GM19463 (cell line): ENCODE measurements around the gene GAN.

Source experiments
- ATAC-seq: cut with Tn5 transposase; IDR thresholded peaks from one replicate; pipeline ENCODE4 v1.9.1; 2021; ENCODE audit warnings: mild to moderate bottlenecking, moderate library complexity; ENCODE audit not compliant: unreplicated experiment

The GAN gene

DNA sequence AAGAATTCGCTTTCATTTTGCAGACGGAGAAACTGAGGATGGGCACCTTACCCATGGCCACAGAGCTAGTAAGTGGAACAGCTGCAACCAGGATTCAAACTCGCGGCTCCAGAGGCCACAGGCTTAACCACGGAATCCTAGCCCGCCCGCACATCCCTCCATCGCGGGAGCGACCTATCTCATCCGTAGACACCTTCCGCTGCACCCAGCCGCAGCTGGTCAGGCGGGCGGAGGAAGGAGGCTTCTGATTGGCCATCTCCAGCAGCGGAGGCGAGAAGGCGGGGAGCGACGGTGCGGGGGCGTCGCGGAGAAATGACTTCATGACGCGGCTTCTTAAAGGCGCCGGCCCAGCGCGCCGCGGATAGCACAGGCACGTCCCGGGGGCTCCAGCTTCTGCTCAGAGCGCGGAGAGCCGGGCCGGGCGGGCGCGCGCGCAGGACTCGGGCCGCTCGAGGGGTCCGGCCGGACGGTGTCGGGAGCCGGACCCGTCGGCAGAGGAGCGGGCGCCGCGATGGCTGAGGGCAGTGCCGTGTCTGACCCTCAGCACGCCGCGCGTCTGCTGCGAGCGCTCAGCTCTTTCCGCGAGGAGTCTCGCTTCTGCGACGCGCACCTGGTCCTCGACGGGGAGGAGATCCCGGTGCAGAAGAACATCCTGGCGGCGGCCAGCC lies at the start of gene GAN:
TSS of gene GAN (plus strand) at position 360 of the 668 bp plus-strand sequence. CDS start at position 512, 152 bp downstream.
- peak; percentile 96 for ATAC-seq

GRCh38 chr16:81265052-81265451 lies 49.7 kb upstream of the GAN start:
- ATAC-seq = no peak

- no peak for ATAC-seq
These were observed 48.9 kb upstream of the GAN start for GRCh38 chr16:81265658-81266451.

DNA sequence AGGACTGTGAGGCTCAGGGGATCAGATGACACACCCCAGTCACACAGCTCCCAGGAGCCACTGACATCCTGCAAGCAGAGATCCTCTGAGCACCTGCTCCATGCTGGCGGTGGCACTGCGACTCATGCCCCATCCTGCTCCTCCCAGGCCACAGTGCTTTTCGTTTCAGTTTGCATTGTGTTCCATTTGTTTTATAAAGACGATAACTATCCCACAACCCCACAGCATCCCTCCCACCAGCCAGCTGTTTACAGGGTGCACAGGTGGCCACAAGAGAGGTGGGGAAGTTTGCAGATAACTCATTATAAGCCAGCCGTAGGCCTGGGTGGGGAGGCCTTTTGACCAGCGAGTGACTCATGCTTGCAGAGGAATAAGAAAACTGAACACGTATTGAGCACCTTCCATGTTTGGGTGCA lies 48.1 kb upstream of the GAN start:
- peak; percentile 88 for ATAC-seq

- ATAC-seq = no peak
These were observed 46.3 kb upstream of the GAN start for GRCh38 chr16:81268509-81268908.

DNA sequence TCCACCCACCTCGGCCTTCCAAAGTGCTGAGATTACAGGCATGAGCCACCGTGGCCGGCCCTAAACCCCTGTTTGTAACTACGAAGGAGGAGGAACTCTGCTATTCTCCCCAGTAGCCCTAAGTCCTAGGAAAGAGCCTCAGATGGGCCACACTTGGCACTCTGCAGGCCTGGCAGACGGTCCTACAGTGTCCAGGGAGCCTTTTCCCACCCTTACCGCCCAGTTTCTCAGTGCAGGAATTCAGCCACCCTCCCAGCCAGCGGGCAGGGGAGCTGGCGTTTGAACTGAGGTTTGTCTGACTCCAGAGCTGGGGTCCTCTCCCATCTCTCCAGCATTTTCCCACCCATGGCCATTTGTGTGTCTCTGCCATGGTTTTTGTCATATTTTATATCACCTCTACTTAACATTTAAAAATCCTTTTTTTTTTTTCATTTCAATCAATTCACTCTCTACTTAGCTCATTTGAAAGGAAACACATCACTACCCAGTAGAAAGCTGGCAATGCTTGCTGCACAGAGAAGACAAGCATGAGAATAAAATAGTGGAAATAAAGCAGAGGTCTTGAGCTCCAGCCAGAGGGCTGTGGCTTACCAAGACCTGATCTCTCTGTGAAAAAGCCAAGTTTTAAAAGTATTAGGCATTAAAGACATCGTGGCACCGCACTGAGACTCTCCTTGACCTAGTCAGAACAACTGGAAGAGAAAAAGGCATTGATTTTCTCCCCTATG lies 41.4 kb upstream of the GAN start:
- ATAC-seq = no peak

GRCh38 chr16:81275064-81275532 lies 39.7 kb upstream of the GAN start:
- no peak for ATAC-seq

- no peak for ATAC-seq
These were observed 39.0 kb upstream of the GAN start for GRCh38 chr16:81275795-81276194.

GRCh38 chr16:81276323-81276722 lies 38.4 kb upstream of the GAN start:
- ATAC-seq = no peak

- ATAC-seq = no peak
These were observed 37.2 kb upstream of the GAN start for GRCh38 chr16:81277541-81278080.

GRCh38 chr16:81278526-81278925 lies 36.2 kb upstream of the GAN start:
- no peak for ATAC-seq

DNA sequence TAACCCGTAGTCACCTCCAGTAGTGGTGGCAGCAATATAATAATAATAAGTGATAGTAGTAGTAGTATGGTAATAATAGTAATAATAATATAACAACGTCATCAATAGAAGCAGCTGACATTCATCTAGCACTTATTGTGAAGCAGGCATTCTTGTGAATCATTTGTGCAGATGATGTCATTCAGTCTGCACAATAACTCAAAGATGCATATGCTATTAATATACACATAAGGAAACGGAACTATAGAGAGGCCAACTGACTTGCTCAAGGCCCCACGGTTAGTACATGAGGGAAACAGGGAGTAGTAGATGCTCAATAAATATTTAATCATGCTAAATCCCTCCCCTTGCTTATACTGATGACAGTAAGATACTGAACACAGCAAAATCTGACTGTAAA lies 35.4 kb upstream of the GAN start:
- ATAC-seq = no peak

GRCh38 chr16:81280393-81280792 lies 34.4 kb upstream of the GAN start:
- no peak for ATAC-seq

GRCh38 chr16:81283044-81283443 lies 31.7 kb upstream of the GAN start:
- ATAC-seq = no peak

DNA sequence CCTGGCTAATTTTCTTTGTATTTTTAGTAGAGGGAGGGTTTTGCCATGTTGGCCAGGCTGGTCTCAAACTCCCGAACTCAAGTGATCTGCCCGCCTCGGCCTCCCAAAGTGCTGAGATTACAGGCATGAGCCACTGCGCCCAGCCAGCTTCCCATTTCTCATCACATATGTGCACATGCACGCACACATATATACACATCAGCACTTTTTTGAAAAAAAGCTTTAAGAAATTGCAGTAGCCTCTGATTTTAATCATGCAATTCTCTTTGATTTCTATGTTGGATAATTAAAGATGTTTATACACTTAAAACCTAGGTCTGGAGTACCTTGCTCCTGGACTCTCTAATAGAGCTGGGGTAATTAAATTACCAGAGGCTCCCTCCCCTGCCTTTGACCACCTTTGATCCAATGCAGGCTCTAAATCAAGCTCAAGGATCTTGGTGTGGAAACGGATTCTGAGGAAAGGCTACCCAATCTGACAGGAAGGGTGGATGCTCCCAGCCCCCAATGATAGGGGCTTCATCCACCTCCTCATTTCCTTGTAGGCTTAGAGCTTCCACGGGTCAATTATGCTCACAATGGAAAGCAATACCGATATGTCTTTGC lies 29.7 kb upstream of the GAN start:
- no peak for ATAC-seq

- ATAC-seq = no peak
These were observed 28.6 kb upstream of the GAN start for GRCh38 chr16:81286190-81286589.

DNA sequence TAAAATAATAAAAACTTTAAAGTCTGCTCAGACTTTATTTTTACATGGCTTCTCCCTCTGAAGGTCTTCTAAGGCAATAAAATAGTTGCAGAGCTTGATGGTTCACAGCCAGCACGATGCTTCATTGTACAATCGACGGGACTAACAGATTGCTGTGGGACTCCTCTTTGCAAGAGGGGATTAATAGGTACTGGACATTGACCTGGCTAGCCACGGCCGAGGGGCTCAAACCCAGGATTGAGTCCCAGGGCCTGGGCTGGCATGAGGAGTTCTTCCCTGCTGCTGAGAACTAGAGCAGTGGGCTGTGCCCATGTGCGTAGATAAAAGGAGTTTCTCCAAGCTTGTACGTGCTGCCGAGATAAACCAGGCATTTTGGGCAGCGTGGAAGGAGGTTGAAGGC lies 23.6 kb upstream of the GAN start:
- no peak for ATAC-seq

DNA sequence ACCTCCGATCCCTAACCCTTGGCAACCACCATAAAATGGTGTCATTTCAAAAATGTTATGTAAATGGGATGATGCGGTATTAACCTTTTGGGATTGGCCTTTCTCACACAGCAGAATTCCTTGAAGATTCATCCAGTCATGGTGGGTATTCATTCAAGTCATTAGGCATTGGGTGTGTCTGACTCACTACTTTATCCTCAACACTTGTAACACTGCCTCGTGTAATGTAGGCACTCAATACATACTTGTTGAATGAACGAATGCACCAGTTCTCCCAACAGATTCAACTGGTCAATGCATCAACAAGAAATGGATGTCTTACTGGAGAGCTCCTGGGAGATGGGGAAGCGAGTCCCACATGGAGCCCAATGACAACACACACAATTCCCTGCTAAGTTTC lies 21.8 kb upstream of the GAN start:
- no peak for ATAC-seq

GRCh38 chr16:81293909-81294802 lies 20.6 kb upstream of the GAN start:
- ATAC-seq = no peak

- ATAC-seq = no peak
These were observed 18.1 kb upstream of the GAN start for GRCh38 chr16:81296631-81297030.
